Epithelial cell of prostate (primary cell): ENCODE data around the gene DUSP3.

ENCODE experiments used
- DNase-seq: peaks from one replicate; pipeline ENCODE4 v3.0.0-alpha.2; 2011; ENCODE audit warnings: low read depth, low spot score
- H3K27ac ChIP-seq: fragments of 450-650 bp; 2 replicates; pipeline ENCODE4 v1.5.1; 2017; ENCODE audit warnings: mild to moderate bottlenecking

Gene DUSP3

GRCh38 chr17:43778337-43779144 lies at the start of gene DUSP3:
DUSP3 (minus strand) TSS chr17:43778977; CDS start chr17:43778924, 53 bp downstream.
- peak within 1 kb of the TSS; percentile 86 for H3K27ac ChIP-seq
- DNase-seq: peak; percentile 53

GRCh38 chr17:43827596-43827995 lies 48.8 kb upstream of the DUSP3 start:
- no peak for DNase-seq
- H3K27ac ChIP-seq: no peak overlapping the region

GRCh38 chr17:43826206-43826605 lies 47.4 kb upstream of the DUSP3 start:
- DNase-seq: no peak
- no peak overlapping the region for H3K27ac ChIP-seq

GRCh38 chr17:43825567-43825966 lies 46.8 kb upstream of the DUSP3 start:
- no peak for DNase-seq
- H3K27ac ChIP-seq: no peak overlapping the region

GRCh38 chr17:43823350-43824084 lies 44.7 kb upstream of the DUSP3 start:
- DNase-seq: no peak

GRCh38 chr17:43822570-43823190 lies 43.9 kb upstream of the DUSP3 start:
- H3K27ac ChIP-seq: no peak overlapping the region
- no peak for DNase-seq

More at GRCh38 chr17:43823350-43824084, 44.7 kb upstream of the DUSP3 start:
- no peak overlapping the region for H3K27ac ChIP-seq

- DNase-seq: no peak
- no peak overlapping the region for H3K27ac ChIP-seq
These were observed 42.0 kb upstream of the DUSP3 start for GRCh38 chr17:43820759-43821158.

- H3K27ac ChIP-seq: no peak overlapping the region
- no peak for DNase-seq
These were observed 40.2 kb upstream of the DUSP3 start for GRCh38 chr17:43818966-43819365.

- H3K27ac ChIP-seq: no peak overlapping the region
- DNase-seq: no peak
These were observed 39.0 kb upstream of the DUSP3 start for GRCh38 chr17:43817826-43818225.

- no peak overlapping the region for H3K27ac ChIP-seq
- no peak for DNase-seq
These were observed 37.9 kb upstream of the DUSP3 start for GRCh38 chr17:43816336-43817320.

GRCh38 chr17:43814714-43815113 lies 35.9 kb upstream of the DUSP3 start:
- DNase-seq: peak; percentile 12
- peak overlapping the region; percentile 15 for H3K27ac ChIP-seq

- no peak for DNase-seq
- H3K27ac ChIP-seq: no peak overlapping the region
These were observed 35.2 kb upstream of the DUSP3 start for GRCh38 chr17:43814026-43814425.

- no peak overlapping the region for H3K27ac ChIP-seq
- no peak for DNase-seq
These were observed 34.6 kb upstream of the DUSP3 start for GRCh38 chr17:43813386-43813785.

- H3K27ac ChIP-seq: no peak overlapping the region
- DNase-seq: no peak
These were observed 33.9 kb upstream of the DUSP3 start for GRCh38 chr17:43812396-43813265.

- DNase-seq: no peak
- no peak overlapping the region for H3K27ac ChIP-seq
These were observed 32.0 kb upstream of the DUSP3 start for GRCh38 chr17:43810823-43811222.

GRCh38 chr17:43810226-43810715 lies 31.5 kb upstream of the DUSP3 start:
- no peak overlapping the region for H3K27ac ChIP-seq
- no peak for DNase-seq

- no peak for DNase-seq
- no peak overlapping the region for H3K27ac ChIP-seq
These were observed 30.3 kb upstream of the DUSP3 start for GRCh38 chr17:43809121-43809520.

- no peak for DNase-seq
- H3K27ac ChIP-seq: no peak overlapping the region
These were observed 29.3 kb upstream of the DUSP3 start for GRCh38 chr17:43808076-43808475.

- DNase-seq: no peak
- no peak overlapping the region for H3K27ac ChIP-seq
These were observed 26.3 kb upstream of the DUSP3 start for GRCh38 chr17:43805117-43805516.
